D341Med (cell line): ENCODE measurements around the gene TTN.

ENCODE experiments used
- DNase-seq: peaks from one replicate; pipeline ENCODE4 v3.0.0; 2012; ENCODE audit warnings: low spot score

Gene TTN

DNA sequence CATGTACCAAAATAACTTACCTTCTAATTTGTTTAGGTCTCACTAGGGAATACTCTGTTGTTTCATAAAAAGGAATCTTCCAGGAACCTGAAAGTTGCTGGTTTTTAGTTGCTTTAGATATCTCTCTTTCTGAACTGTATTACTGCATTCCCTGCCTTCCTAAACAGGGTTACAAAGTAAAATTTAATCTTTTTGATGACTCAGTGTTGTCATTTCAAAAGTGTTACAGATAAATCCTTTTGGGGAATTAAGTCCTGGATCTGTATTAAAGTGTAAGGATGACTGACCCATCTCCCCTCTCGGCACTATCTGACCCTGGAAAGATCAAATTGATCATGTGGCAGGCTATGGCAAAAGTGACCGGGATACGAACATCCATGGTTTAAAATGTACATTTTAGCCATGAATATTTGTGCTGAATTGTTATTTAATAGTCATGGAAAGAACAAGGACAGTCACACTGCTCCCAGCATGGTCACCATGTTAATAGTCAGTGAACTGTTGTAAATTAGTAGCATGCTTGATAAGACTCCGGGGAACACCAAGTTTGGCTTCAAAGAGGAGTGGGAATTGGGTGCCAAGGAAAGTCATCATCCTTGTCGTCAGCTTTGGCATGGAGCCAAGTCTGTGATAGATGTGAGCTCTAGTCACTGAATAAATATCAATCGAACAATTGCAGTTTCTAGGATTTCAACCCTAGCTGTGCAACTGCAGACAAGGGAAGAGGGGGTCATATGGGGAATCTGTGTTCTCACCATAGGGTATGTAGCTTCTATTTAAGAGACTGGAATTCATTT is 322.8 kb downstream of the TTN start:
- no peak for DNase-seq

DNA sequence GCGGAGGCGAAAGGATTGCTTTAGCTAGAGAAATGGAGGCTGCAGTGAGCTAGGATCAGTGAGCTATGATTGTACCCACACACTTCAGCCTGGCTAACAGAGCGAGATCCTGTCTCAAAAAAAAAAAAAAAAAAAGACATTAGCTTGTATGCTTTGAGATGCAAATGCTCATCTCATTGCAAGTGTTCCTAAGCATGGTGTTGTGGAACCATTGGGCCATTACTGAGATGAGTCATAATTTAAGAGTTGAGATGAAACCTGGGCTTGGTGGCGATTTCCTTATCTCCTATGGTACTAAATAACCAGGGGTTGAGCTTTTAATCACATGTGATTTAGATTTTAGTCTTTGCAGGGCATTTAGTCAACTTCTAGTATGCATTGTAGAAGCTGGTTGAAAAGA is 324.8 kb downstream of the TTN start:
- no peak for DNase-seq

DNA sequence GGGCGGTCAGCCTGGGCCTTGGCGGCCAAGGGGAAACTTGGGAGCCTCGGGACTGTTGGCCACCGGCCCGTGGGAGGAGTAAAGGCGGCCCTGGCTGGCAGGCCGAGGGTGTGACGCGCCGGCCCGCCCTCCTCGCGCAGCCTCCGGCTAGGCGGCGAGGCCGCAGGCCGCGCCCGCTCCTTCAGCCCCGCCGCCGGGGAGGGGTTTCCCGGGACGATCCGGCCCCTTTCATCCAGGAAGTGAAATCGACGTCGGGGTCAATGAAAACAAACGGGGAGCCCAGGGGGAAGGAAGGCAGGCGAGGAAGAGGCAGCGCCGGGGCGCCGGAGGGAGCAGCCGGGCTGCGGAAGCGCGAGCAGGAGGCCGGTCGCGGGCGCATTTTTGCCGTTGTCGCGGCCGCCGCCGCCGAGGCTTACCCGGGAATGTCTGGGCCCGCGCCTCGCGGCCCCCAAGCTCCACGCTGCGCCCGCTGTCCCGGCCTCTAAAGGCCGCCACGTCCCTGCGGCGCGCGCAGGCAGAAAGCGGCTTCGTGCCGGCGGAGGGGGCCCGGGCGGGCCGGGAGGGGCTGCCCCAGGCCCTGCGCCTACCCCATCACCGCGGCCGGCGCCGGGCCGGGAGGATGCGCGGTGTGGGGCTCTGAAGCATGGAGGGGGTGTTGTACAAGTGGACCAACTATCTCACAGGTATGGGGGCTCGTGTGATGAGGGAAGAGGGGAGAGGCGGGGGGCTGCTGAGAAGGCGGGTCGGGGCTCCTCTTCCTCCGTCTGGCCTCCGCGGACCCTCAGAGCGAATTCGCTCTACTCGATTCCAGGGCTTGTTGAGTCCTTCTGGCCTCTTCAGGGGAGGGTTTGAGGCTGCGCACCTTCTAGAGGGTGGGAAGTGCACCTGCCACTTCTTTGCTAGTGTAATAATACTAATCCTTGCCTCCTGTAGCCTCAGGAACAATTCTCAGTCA is 326.7 kb downstream of the TTN start, which contains the start of gene PLEKHA3:
Gene PLEKHA3, plus strand, starts transcription at position 231 of the 955 bp plus-strand sequence. Its CDS starts 413 bp downstream, at position 644.
- peak; percentile 90 for DNase-seq

- DNase-seq = no peak
Observed at GRCh38 chr2:178479758-178480226, 327.4 kb downstream of the TTN start.

GRCh38 chr2:178479275-178479616 is 328.0 kb downstream of the TTN start:
- no peak for DNase-seq

DNA sequence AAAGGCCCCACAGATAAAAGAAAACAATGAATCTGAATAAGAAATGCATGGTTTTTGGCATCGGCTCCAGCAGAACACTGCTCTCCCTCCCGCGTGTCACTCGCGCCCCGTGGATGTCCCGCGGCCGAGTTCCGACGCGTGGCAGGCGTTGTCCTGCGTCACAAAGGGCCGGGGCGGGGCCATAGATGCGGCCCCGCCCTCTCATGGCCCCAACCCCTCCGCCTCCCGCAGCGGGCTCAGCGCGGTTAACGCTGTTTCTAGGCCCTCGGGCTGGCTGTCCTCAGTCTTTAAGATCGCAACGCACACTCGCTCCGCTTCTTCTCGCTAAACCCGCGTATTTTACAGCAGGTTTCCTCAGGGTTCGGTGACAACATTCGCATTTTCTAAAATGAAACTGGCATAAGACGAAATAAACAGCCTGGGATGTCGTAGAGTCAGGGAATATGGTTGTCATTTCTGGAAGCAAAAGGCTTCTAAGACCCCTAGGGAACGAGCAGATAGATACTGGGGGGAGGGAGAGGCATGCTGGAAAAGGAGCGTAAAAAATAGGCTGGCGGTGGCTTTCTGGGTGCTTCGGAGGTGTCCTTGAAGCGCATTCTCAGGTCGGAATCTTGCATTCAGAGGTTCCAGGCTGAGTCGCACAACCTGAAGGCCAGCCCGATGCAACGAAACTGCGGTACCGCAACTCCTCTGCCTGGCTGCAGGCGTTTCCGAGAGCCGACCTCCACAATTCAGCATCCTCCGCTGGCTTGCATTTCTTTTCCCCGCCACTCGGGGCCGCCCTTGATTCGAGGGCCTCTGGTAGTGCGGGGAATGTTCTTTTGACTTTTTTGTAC is 328.6 kb downstream of the TTN start, which contains the start of gene FKBP7:
Gene FKBP7, minus strand, starts transcription at position 162 of the 836 bp plus-strand sequence. Its CDS starts 101 bp downstream, at position 61.
- peak; percentile 89 for DNase-seq

DNA sequence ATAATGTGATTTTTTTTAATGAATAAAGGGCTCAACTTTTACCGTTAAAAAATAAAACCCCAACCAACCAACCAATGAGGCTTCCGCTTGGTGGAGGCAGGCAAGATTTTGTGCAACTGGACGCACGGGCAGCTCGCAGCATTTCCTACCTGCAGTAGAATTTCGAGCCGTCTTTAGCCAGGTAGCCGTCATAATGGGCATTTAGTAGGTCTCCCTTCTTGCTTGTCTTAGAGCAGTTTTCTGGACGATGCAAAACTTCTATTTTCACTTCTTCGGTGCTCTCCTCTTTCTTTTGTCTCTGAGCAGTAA is 329.1 kb downstream of the TTN start:
- DNase-seq = peak; percentile 25

DNA sequence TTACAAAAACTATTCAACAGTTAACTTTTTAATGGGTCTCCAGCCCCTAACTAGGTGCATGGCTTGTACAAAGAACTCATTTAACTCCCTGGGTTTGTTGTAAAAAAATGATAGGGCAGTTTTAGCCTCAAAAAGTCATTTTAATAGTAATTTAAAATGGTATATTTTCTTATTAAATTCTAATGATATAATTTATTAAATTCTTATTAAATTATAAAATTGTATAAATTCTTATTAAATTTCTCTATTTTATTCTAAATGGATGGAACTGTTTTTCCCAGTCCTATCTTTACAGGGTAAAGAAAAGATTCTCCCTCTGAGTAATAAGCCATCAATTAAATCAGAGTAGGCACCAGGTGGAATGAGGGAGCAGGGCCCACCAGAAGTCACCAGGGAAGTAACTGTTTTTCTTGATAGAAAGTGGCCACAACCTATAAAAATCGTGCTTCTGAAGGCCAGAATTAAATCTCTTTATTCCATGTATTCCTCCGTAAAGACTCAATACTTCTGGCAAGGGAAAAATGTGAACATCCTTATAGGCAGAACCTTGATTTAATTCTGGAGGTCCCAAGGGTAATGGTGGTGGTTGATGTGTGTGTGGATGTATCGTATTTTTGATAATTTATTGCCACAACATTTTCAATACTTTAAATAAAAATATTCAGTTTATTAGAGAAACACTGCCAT is 329.6 kb downstream of the TTN start:
- peak; percentile 22 for DNase-seq

DNA sequence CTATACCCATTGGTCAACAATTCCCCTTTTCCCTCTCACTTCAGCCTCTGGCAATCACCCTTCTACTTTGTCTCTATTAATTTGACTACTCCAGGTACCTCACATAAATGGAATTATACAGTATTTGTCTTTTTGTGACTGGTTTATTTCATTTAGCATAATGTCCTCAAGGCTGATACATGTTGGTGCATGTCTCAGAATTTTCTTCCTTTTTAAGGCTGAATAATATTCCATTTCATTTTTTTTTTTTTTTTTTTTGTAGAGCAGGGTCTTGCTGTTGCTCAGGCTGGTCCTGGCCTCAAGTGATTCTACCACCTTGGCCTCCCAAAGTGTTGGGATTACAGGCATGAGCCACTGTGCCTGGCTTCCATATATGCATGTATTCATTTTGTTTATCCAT is 330.7 kb downstream of the TTN start:
- no peak for DNase-seq
